ENCODE data around the gene CFAP77.

Gene CFAP77

GRCh38 chr9:132584601-132585560, 174.9 kb downstream of the CFAP77 start:
- no peak for DNase-seq

- DNase-seq: no peak
Observed at GRCh38 chr9:132585954-132586829, 176.2 kb downstream of the CFAP77 start.

GRCh38 chr9:132586830-132587591, 177.0 kb downstream of the CFAP77 start:
- no peak for DNase-seq

GRCh38 chr9:132587592-132587955, 177.6 kb downstream of the CFAP77 start:
- no peak for DNase-seq

- no peak for DNase-seq
Observed at GRCh38 chr9:132588098-132588497, 178.1 kb downstream of the CFAP77 start.

- no peak for DNase-seq
Observed at GRCh38 chr9:132588501-132589147, 178.6 kb downstream of the CFAP77 start.

- no peak for DNase-seq
Observed at GRCh38 chr9:132589148-132590036, 179.4 kb downstream of the CFAP77 start.

GRCh38 chr9:132590037-132590317, 180.0 kb downstream of the CFAP77 start:
- no peak for DNase-seq

GRCh38 chr9:132590318-132591182, 180.5 kb downstream of the CFAP77 start:
- DNase-seq: no peak

- DNase-seq: no peak
Observed at GRCh38 chr9:132591244-132591643, 181.2 kb downstream of the CFAP77 start.

- no peak for DNase-seq
Observed at GRCh38 chr9:132591751-132592314, 181.8 kb downstream of the CFAP77 start.

GRCh38 chr9:132592451-132592850, 182.4 kb downstream of the CFAP77 start:
- DNase-seq: no peak

GRCh38 chr9:132594412-132594811, 184.4 kb downstream of the CFAP77 start:
- DNase-seq: no peak

GRCh38 chr9:132595319-132595718, 185.3 kb downstream of the CFAP77 start:
- no peak for DNase-seq

- no peak for DNase-seq
Observed at GRCh38 chr9:132596200-132596599, 186.2 kb downstream of the CFAP77 start.

- no peak for DNase-seq
Observed at GRCh38 chr9:132597073-132597775, 187.2 kb downstream of the CFAP77 start.

GRCh38 chr9:132600326-132600984, 190.4 kb downstream of the CFAP77 start:
- no peak for DNase-seq

- no peak for DNase-seq
Observed at GRCh38 chr9:132602207-132602606, 192.2 kb downstream of the CFAP77 start.

- no peak for DNase-seq
Observed at GRCh38 chr9:132605387-132605786, 195.4 kb downstream of the CFAP77 start.
